ENCODE results near the gene SORBS1. TPM values are rescaled to one million over a fixed set of nuclear protein-coding genes. Genes with fewer than 3 reads are reported as not detected.
A peak's percentile ranks its signal among the peaks of the same experiment; 100 is the strongest.

SORBS1 gene
- total RNA-seq, 1 donor from 2014 or later = 416 TPM

DNA sequence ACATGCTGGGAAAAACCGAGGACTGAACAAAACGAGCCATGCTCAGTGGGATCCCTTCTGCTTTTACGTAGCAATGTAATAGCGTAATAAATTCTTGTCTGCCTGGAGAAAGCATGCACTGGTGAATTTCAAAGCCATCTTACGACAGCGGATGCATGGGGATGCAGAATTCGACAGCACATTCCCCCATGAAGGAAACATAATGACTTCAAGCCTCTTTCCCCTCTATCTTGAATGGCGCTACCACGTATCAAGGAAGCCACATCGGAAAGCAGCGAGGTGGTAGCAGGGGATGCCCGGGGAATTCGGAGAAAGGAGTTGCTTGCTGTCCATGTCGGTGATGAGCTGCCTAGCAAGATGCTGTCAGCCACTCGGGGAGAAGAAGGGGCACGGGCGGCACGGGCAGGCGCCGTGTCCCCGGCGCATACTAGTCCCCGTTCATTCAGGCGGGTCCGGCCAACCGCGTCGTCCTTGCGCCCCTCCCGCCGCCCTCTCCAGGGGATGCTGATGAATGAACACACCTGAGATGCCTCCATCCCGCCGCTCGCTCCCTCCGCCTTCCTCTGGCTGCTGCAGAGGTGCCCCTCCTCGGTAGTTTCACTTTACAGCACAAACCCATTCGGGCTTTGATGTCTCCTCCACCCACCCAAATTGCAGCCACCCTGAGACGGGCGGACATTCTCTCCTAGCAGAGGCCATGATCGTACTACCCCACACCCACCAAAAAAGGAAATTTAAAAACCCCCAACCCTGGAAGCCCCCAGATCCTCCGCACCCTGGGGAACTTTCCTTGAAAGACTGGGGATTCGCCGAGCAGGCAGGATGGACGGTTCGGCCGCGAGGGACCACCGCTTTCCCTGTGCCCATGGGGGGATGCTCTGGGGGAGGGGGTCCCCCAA is 644 bp downstream of the SORBS1 start:
- peaks cover 0 to 25% of the 10 kb centered on the region in 2 donors for H3K36me3 ChIP-seq
- H3K4me3 ChIP-seq = peak overlapping the region; percentile 80 to 83
- DNase-seq (ENCODE audit: low spot score in 2 of 2) = peak in 1 of 2 donors; percentile 75
- TF ChIP-seq, protein P1, sequence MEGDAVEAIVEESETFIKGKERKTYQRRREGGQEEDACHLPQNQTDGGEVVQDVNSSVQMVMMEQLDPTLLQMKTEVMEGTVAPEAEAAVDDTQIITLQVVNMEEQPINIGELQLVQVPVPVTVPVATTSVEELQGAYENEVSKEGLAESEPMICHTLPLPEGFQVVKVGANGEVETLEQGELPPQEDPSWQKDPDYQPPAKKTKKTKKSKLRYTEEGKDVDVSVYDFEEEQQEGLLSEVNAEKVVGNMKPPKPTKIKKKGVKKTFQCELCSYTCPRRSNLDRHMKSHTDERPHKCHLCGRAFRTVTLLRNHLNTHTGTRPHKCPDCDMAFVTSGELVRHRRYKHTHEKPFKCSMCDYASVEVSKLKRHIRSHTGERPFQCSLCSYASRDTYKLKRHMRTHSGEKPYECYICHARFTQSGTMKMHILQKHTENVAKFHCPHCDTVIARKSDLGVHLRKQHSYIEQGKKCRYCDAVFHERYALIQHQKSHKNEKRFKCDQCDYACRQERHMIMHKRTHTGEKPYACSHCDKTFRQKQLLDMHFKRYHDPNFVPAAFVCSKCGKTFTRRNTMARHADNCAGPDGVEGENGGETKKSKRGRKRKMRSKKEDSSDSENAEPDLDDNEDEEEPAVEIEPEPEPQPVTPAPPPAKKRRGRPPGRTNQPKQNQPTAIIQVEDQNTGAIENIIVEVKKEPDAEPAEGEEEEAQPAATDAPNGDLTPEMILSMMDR (IDR thresholded peaks at IDR 0.05) = no peak
- intact Hi-C loops (cut with DNase I) = loop anchor here (2.0 to 5.0 kb wide), 3 partner anchors 40 to 128 kb away; no protein-coding TSS in a partner anchor
- no peaks in the 10 kb centered on the region for H3K9me3 ChIP-seq
- peak overlapping the region; percentile 78 to 91 for H3K27ac ChIP-seq
- no peaks in the 10 kb centered on the region for H3K27me3 ChIP-seq
- H3K4me1 ChIP-seq = peaks cover 0 to 6% of the 10 kb centered on the region in 2 donors

DNA sequence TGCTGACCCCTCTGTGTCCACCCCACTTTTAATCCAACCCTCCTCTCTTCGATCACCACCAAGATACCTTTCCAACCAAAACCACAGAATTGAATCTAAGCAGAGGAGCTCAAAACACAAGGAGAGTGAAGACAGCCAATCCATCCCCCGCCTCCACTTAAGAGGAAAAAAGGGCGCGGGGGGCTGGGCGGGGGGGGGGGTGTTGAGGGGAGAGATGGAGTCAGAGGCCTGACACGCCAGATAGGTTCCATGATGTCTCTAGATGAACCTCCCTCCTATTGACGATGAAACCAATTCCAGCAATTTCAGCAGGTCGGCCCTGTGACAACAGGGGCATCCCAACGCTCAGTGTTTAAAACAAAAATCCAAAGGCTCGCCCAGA is 1.3 kb downstream of the SORBS1 start:
- intact Hi-C loops (cut with DNase I) = loop anchor here (2.0 to 10.0 kb wide), 5 partner anchors 41 to 183 kb away; no protein-coding TSS in a partner anchor
- peak overlapping the region; percentile 78 to 91 for H3K27ac ChIP-seq
- H3K4me3 ChIP-seq = peak overlapping the region; percentile 80 to 83
- H3K27me3 ChIP-seq = no peaks in the 10 kb centered on the region
- peaks cover 0 to 31% of the 10 kb centered on the region in 2 donors for H3K36me3 ChIP-seq
- no peaks in the 10 kb centered on the region for H3K9me3 ChIP-seq
- TF ChIP-seq, protein P1 (IDR thresholded peaks at IDR 0.05) = no peak
- DNase-seq (ENCODE audit: low spot score in 2 of 2) = no peak
- peaks cover 0 to 6% of the 10 kb centered on the region in 2 donors for H3K4me1 ChIP-seq

GRCh38 chr10:95559471-95559870 is 1.7 kb downstream of the SORBS1 start:
- peak overlapping the region; percentile 78 to 91 for H3K27ac ChIP-seq

DNA sequence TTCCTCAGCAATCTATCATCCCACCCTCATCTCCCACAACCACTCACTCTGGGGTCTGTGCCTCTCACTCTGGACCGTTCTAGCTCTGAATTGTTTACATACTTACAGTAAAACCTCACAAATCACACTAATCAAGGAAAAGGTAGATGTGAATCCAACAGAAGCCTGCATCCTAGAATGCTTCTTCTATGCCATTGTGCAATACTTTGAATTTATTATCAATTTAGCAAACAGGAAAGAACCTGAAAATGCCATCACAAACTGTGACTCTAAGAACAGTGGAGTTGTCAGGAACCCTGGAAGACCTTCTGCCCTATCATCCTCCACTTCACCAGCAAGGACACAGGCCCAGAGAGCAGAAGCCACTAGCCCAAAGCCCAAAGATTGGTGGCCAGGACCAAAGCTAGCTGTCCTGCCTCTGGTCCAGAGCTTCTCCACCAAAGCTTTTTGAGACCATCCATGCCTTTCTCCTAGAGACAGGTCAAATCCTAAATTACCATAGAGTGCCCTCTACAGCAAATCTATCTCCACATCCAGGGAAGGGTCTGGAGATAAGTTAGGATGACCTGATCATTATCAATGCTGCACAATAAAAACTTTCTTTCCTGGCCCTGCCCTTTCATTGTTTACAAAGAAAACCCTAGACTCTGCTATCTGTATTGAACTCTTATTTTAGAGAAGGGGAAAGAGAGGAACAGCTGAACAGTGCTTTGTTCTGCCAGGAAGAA is 2.4 kb downstream of the SORBS1 start:
- Histone ChIP-seq H3K9me3 (no peaks in the 10 kb centered on the region), H3K27ac (peak overlapping the region; percentile 78 to 91), H3K4me3 (peak overlapping the region; percentile 80 to 83), H3K27me3 (no peaks in the 10 kb centered on the region), H3K4me1 (peaks cover 0 to 6% of the 10 kb centered on the region in 2 donors), H3K36me3 (peaks cover 0 to 31% of the 10 kb centered on the region in 2 donors)
- TF ChIP-seq, protein P1 (IDR thresholded peaks at IDR 0.05) = no peak
- intact Hi-C loops (cut with DNase I) = loop anchor here (5.0 to 10.0 kb wide), 2 partner anchors 64 to 181 kb away; no protein-coding TSS in a partner anchor
- no peak for DNase-seq (ENCODE audit: low spot score in 2 of 2)

More at GRCh38 chr10:95559471-95559870, 1.7 kb downstream of the SORBS1 start:
- DNase-seq (ENCODE audit: low spot score in 2 of 2) = no peak
- TF ChIP-seq, protein P1 (IDR thresholded peaks at IDR 0.05) = no peak
- Histone ChIP-seq H3K27me3 (no peaks in the 10 kb centered on the region), H3K9me3 (no peaks in the 10 kb centered on the region), H3K36me3 (peaks cover 0 to 31% of the 10 kb centered on the region in 2 donors), H3K4me3 (peak overlapping the region; percentile 80 to 83), H3K4me1 (peaks cover 0 to 6% of the 10 kb centered on the region in 2 donors)
- intact Hi-C loops (cut with DNase I) = loop anchor here (5.0 to 10.0 kb wide), 2 partner anchors 65 to 182 kb away; no protein-coding TSS in a partner anchor

DNA sequence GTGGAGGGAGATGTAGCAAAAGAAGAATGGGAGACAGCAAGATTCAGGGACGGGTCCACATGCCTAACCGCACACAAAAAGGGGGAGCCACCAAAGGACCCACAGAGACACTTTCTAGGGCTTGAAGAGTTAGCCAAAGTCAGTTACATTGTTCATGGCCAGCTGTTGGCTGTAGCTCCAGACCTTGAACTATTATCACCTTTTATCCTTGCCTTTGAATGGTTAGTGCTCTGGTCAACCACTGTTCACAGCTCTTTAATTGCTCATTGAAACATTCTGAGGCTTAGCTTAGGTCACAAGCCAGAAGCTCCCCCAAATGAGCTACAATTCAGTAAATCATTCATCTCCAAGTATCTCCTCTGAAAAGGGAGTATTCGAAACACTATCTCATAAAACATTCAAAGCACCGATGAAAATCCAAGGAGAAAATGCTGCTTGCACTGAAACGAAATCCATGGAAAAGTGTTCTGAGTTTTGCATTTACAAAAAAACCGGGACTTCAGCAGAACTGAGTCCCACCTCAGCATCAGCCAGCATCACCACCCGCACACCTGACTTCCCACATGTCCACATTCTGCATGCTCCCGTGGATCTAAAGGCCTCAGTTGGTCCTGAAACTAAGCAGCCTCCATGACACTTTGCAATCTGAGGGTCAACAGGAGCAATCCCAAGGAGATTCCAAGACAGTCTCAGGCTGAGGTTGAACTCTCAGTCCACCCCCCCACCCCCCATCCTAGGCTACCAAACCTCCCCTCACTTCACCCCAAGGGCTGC is 4.0 kb downstream of the SORBS1 start:
- DNase-seq (ENCODE audit: low spot score in 2 of 2) = no peak
- H3K27me3 ChIP-seq = no peaks in the 10 kb centered on the region
- TF ChIP-seq, protein P1 (IDR thresholded peaks at IDR 0.05) = no peak
- peak overlapping the region; percentile 78 to 91 for H3K27ac ChIP-seq
- H3K9me3 ChIP-seq = no peaks in the 10 kb centered on the region
- H3K4me1 ChIP-seq = peaks cover 0 to 9% of the 10 kb centered on the region in 2 donors
- intact Hi-C loops (cut with DNase I) = loop anchor here (5.0 to 10.0 kb wide), 2 partner anchors 62 to 180 kb away; no protein-coding TSS in a partner anchor
- peaks cover 3 to 40% of the 10 kb centered on the region in 2 donors for H3K36me3 ChIP-seq
- peak overlapping the region; percentile 80 to 83 for H3K4me3 ChIP-seq

All from ascending aorta (tissue), 2 donors.